GM12891 (cell line): Measurements from ENCODE around the gene LAMA2.

Experiments
- POLR2A ChIP-seq: IDR thresholded peaks from 2 replicates; pipeline ENCODE4 v1.6.1; 2011; ENCODE audit warnings: low read depth, low read length, control low read depth
- POLR2AphosphoS5 ChIP-seq: IDR thresholded peaks from 2 replicates; pipeline ENCODE4 v1.6.1; 2011; ENCODE audit warnings: low read depth, low read length, control low read depth
- POU2F2 ChIP-seq: IDR thresholded peaks from 2 replicates; pipeline ENCODE4 v1.6.1; 2011; ENCODE audit warnings: low read depth, mild to moderate bottlenecking, control low read depth, low read length, moderate library complexity
- SPI1 ChIP-seq: IDR thresholded peaks from 2 replicates; pipeline ENCODE4 v1.6.1; 2011; ENCODE audit warnings: low read depth, low read length, control low read depth
- TAF1 ChIP-seq: IDR thresholded peaks from 2 replicates; pipeline ENCODE4 v1.6.1; 2011; ENCODE audit warnings: low read depth, low read length, control low read depth

DNA sequence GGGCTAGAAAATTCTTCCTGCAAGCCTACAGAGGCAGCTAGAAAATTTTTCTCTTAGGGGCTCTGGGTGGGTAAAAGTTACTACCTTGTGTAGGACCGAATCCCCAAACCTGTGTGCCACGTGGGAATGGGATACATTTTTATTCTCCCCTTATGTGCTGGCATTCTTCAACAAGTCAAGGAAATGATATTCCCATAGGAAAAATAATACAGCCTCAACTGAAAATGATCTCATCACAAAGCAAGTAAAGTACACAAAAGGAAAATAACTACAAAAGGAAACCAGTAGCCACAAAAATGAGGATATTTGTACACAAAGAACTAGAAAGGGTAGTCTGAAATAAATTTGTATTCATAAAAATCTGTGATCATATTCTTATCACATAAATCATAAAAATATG lies 298.1 kb downstream of the LAMA2 start:
- TF ChIP-seq POLR2A (no peak), TAF1 (no peak), POLR2AphosphoS5 (no peak), POU2F2 (no peak), SPI1 (no peak)
